Measurements from ENCODE around the gene RALY. TPM values are rescaled to one million over a fixed set of nuclear protein-coding genes. Genes with fewer than 3 reads are reported as not detected.
A peak's percentile ranks its signal among the peaks of the same experiment; 100 is the strongest.

Gene RALY
- total RNA-seq, 2 donors from 2014 or later = 136 to 182 TPM

DNA sequence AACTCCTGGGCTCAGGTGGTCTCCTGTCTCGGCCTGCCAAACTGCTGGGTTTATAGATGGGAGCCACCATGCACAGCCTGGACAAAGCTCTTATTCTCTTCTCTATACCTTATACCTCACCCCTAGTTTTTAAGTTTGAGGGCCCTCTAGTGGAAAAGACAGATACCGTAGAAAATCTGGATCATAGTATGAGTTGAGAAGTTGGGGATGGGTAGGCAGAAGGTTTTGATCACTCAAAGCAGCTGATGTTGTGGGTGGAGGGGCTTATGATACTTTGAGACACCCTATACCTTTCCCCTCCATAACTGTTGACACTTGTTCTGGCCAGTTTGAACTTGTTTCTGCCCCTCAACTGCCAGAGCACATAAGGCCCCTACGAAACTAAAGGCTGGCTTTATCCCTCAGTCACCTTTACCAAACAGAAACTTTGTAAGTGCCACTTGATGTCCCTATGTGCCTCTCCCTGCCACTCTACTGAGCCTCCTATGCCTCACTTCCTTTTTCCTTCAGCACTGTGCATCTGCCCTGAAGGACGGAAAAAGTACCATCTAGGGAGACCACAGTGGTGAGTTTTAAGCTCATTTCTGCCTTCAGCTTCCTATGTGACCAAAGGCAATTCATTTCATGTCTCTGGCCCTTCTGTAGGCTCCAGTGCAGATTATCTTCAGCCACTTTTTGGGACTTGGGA is 28.6 kb downstream of the RALY start:
- Mint-ChIP-seq H3K4me3 (no peak overlapping the region), H3K27ac (peak overlapping the region; percentile 15), H3K4me1 (peaks cover 52% of the 10 kb centered on the region), H3K27me3 (ENCODE audit: insufficient read depth) (no peaks in the 10 kb centered on the region), H3K36me3 (ENCODE audit: low read depth) (peaks cover 13% of the 10 kb centered on the region), H3K9me3 (peaks cover 7% of the 10 kb centered on the region)
- no peaks in the 10 kb centered on the region for H3K27me3 ChIP-seq (ENCODE audit: control insufficient read depth, insufficient read depth, low read length, poor library complexity, severe bottlenecking)
- H3K27ac ChIP-seq (ENCODE audit: low read depth, low read length) = no peak overlapping the region
- DNase-seq = no peak
- no peaks in the 10 kb centered on the region for H3K9me3 ChIP-seq (ENCODE audit: control insufficient read depth, low read length)
- H3K9ac ChIP-seq (ENCODE audit: extremely low read depth, low read length, poor library complexity, severe bottlenecking) = no peak overlapping the region
- peaks cover 19% of the 10 kb centered on the region for H3K4me1 ChIP-seq (ENCODE audit: control insufficient read depth, insufficient read depth, low read length)
- H3K36me3 ChIP-seq (ENCODE audit: control insufficient read depth, insufficient read depth, low read length) = no peaks in the 10 kb centered on the region
- H3K4me3 ChIP-seq (ENCODE audit: low read length) = no peak overlapping the region
- 70 to 83% methylated on average over 2 to 4 of the region's 4 CpGs for WGBS, 2 experiments (ENCODE audit: insufficient coverage in 1 of 2, insufficient read length in 1 of 2)
- TF ChIP-seq, protein P1, sequence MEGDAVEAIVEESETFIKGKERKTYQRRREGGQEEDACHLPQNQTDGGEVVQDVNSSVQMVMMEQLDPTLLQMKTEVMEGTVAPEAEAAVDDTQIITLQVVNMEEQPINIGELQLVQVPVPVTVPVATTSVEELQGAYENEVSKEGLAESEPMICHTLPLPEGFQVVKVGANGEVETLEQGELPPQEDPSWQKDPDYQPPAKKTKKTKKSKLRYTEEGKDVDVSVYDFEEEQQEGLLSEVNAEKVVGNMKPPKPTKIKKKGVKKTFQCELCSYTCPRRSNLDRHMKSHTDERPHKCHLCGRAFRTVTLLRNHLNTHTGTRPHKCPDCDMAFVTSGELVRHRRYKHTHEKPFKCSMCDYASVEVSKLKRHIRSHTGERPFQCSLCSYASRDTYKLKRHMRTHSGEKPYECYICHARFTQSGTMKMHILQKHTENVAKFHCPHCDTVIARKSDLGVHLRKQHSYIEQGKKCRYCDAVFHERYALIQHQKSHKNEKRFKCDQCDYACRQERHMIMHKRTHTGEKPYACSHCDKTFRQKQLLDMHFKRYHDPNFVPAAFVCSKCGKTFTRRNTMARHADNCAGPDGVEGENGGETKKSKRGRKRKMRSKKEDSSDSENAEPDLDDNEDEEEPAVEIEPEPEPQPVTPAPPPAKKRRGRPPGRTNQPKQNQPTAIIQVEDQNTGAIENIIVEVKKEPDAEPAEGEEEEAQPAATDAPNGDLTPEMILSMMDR (conservative IDR thresholded peaks at IDR 0.05) = peak; percentile 79

DNA sequence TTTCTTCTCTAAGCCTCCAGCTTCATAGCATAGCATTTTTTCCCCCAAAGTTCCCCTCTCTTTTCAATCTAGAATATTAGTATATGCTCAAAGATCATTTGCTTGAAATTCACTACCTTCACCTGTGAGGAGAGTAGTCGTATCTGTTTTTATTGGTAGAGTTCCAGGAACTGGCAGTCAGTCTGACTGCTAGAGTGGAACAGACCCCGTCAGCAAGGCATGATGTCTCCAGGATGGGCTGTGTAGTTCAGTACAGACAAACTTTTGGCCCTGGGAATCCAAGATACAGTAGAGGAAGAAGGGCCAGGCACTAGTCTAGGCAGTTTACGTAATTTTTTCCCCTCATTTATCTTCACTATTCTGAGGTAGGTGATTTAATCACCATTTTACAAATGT is 29.1 kb downstream of the RALY start:
- Histone ChIP-seq H3K36me3 (ENCODE audit: control insufficient read depth, insufficient read depth, low read length) (no peaks in the 10 kb centered on the region), H3K4me3 (ENCODE audit: low read length) (no peak overlapping the region), H3K4me1 (ENCODE audit: control insufficient read depth, insufficient read depth, low read length) (peaks cover 21% of the 10 kb centered on the region), H3K27me3 (ENCODE audit: control insufficient read depth, insufficient read depth, low read length, poor library complexity, severe bottlenecking) (no peaks in the 10 kb centered on the region), H3K9ac (ENCODE audit: extremely low read depth, low read length, poor library complexity, severe bottlenecking) (no peak overlapping the region), H3K27ac (ENCODE audit: low read depth, low read length) (no peak overlapping the region), H3K9me3 (ENCODE audit: control insufficient read depth, low read length) (no peaks in the 10 kb centered on the region)
- peaks cover 13% of the 10 kb centered on the region for H3K36me3 Mint-ChIP-seq (ENCODE audit: low read depth)
- no peak for DNase-seq
- no peaks in the 10 kb centered on the region for H3K27me3 Mint-ChIP-seq (ENCODE audit: insufficient read depth)
- H3K4me1 Mint-ChIP-seq = peaks cover 52% of the 10 kb centered on the region
- H3K4me3 Mint-ChIP-seq = no peak overlapping the region
- TF ChIP-seq, protein P1 (conservative IDR thresholded peaks at IDR 0.05) = no peak
- WGBS, 2 experiments (ENCODE audit: insufficient coverage in 1 of 2, insufficient read length in 1 of 2) = 87 to 100% methylated on average over 1 to 3 of the region's 3 CpGs
- H3K9me3 Mint-ChIP-seq = peaks cover 7% of the 10 kb centered on the region
- no peak overlapping the region for H3K27ac Mint-ChIP-seq

DNA sequence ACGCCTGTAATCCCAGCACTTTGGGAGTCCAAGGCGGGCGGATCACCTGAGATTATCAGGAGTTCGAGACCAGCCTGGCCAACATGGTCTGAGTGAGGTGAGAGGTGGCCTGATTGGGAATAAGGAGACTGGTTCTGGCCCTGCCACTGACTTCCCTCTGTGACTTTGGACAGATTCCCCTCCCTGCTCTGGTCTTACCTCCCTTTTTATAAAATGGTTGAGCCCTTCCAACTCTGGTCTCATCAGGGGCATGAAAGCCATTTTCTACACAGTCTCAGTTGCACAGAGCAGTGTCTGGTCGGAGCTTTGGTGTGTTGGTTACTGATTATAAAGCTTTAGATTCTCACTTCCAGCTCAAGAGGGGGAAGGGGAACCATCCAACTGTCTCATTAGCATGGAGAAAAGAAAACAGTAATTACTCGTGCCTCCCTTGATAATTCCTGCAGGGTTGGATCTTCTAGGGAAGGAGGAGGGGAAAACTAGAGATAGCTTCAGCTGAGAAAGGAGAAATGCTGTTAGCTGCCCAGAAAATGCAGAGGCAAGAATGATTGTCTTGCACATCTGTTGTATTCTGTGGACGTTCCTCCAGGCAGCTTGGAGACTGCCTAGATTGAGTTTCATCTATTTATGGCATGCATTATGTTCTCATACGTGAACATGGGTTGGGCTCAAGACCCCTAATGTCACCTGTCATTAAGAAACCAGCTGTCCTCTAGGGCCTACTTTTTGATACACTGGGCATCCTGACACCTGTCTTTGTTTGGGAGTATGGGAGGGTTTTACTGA is 30.4 kb downstream of the RALY start:
- no peak for DNase-seq
- TF ChIP-seq, protein P1 (conservative IDR thresholded peaks at IDR 0.05) = no peak
- peaks cover 21% of the 10 kb centered on the region for H3K4me1 ChIP-seq (ENCODE audit: control insufficient read depth, insufficient read depth, low read length)
- H3K27me3 ChIP-seq (ENCODE audit: control insufficient read depth, insufficient read depth, low read length, poor library complexity, severe bottlenecking) = no peaks in the 10 kb centered on the region
- H3K36me3 ChIP-seq (ENCODE audit: control insufficient read depth, insufficient read depth, low read length) = no peaks in the 10 kb centered on the region
- Mint-ChIP-seq H3K36me3 (ENCODE audit: low read depth) (peaks cover 15% of the 10 kb centered on the region), H3K27me3 (ENCODE audit: insufficient read depth) (no peaks in the 10 kb centered on the region), H3K9me3 (peaks cover 7% of the 10 kb centered on the region), H3K27ac (peak overlapping the region; percentile 41), H3K4me3 (peak overlapping the region; percentile 5), H3K4me1 (peaks cover 50% of the 10 kb centered on the region)
- WGBS, 2 experiments (ENCODE audit: insufficient coverage in 1 of 2, insufficient read length in 1 of 2) = 72 to 87% methylated on average over 5 to 8 of the region's 8 CpGs
- no peak overlapping the region for H3K9ac ChIP-seq (ENCODE audit: extremely low read depth, low read length, poor library complexity, severe bottlenecking)
- no peaks in the 10 kb centered on the region for H3K9me3 ChIP-seq (ENCODE audit: control insufficient read depth, low read length)
- peak overlapping the region; percentile 63 for H3K4me3 ChIP-seq (ENCODE audit: low read length)
- H3K27ac ChIP-seq (ENCODE audit: low read depth, low read length) = no peak overlapping the region

Measured in endodermal cell (in vitro differentiated cells).